GM13976 (cell line): ENCODE results near the gene NXPH1.

Experiments used
- DNase-seq: peaks from one replicate; pipeline ENCODE4 v3.0.0; 2012; ENCODE audit warnings: low spot score
- in situ Hi-C: fragments of 300-500 bp; cut with MboI; formaldehyde crosslinking; loops from one replicate; pipeline ENCODE4 v1.12.0; 2022; ENCODE audit warnings: low sequenced_read_pairs, mixed read lengths, inconsistent platforms; ENCODE audit not compliant: unreplicated experiment
- TF ChIP-seq, protein P1 (sequence below): IDR thresholded peaks from 2 replicates; pipeline ENCODE4 v1.5.1; 2012; ENCODE audit warnings: borderline replicate concordance, mild to moderate bottlenecking; ENCODE audit not compliant: insufficient read depth; ENCODE audit errors: extremely low read depth, missing control alignments, control extremely low read depth

Gene NXPH1

DNA sequence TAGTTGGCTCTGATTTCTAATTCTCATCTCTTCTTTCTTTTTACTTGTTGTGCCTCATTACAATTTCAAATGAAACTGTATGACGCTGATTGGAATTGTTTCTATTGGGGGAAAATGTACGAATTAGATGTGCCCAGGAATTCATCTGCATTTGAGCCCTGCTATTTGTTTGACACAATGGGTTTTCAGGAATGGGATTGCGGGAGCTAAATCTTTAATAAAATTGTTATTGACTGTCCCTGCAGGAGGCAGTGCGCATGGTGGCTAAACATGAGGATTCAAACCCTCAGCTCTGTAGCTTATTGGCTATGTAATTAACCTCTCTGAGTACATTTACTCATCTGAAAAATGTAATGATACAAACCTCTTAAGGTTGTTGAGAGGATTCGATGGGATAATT lies 181.6 kb downstream of the NXPH1 start:
- TF ChIP-seq, protein P1, sequence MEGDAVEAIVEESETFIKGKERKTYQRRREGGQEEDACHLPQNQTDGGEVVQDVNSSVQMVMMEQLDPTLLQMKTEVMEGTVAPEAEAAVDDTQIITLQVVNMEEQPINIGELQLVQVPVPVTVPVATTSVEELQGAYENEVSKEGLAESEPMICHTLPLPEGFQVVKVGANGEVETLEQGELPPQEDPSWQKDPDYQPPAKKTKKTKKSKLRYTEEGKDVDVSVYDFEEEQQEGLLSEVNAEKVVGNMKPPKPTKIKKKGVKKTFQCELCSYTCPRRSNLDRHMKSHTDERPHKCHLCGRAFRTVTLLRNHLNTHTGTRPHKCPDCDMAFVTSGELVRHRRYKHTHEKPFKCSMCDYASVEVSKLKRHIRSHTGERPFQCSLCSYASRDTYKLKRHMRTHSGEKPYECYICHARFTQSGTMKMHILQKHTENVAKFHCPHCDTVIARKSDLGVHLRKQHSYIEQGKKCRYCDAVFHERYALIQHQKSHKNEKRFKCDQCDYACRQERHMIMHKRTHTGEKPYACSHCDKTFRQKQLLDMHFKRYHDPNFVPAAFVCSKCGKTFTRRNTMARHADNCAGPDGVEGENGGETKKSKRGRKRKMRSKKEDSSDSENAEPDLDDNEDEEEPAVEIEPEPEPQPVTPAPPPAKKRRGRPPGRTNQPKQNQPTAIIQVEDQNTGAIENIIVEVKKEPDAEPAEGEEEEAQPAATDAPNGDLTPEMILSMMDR = no peak
- in situ Hi-C loops = no loop called here
- DNase-seq = no peak

DNA sequence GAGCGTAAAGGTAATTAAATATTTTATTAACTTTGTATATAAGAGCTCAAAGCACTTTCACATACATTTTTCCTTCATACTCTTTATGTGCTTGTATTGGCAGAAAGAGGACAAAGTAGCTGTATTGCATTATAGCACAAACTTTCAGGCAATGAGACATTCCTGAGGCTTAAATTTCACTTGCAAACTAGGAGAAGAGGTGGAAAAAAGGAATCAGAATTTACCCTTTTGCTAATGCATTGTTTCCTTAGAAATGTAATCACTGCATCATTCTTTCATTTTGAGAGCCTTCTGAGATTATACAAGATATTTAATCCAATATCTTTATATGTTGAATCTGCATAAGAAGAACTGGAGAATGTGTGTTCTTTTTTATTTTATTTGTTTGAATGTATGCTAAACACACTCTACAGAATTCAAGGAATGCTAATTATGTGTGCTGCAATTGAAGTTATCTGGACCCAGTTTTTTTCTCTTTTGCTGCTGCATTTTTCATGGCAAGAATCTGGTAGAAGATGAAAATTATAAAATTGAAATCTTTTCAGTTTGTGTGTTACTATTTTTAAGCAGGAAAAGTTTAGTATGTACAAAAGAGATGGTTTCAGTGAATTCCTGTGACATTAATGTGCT lies 185.1 kb downstream of the NXPH1 start:
- in situ Hi-C loops = no loop called here
- TF ChIP-seq, protein P1 = no peak

DNA sequence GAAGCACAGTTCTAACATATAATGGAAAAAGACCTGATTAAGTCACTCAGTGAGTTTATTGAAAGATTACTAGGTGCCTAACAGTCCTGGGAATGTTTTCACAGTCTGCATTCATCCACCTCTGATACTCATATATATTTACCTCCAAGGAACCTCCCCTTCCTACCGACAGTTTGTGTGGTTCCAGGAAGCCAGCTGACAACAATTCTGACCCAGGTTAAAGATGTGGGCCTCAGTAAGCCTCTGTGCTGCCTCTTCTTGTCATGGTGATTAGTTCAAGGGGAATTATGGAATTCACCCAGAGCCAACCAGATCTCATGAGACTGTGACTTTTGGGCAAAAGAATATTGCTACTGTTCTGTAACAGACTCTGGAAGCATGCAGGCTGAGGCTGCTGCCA lies 186.8 kb downstream of the NXPH1 start:
- in situ Hi-C loops = no loop called here
- TF ChIP-seq, protein P1 = no peak
- no peak for DNase-seq

More for the DNA sequence above, 185.1 kb downstream of the NXPH1 start:
- no peak for DNase-seq

DNA sequence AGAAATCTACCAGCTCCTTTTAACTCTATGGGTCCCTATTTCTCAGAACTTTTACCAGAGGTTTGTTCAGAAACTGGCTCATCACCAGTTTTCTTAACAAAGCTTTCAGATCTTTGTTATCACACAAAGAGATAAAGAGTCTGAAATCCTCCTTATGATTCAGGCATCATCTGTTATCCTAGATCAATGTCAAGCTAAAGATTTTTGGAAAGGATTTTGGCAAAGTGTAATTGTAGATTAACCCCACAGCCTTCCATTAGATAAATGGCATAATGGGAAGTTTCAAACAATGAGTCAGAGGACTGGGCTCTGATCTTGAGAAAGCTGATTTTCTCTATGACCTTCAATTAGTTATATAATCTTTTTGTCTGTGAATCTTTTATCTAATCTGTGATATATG lies 192.2 kb downstream of the NXPH1 start:
- TF ChIP-seq, protein P1 = no peak
- in situ Hi-C loops = no loop called here
- DNase-seq = no peak

DNA sequence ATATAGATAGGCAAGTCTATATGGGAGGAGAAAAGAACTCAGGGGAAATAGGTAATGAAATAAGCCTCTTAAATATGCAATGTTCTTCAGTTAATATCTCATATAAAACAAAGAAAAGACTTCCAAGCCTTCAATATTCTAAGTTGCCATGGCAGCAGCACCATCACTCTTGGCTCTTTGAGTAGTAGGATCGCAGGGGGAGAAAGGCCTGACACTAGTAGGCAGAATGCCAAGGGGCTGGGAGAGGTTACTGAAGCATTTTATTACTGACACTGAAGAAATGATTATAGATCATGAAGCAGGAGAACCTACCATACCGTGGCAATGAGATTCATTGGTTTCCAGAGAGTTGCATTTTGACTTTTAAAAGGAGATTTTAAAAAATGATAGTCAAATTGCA lies 193.9 kb downstream of the NXPH1 start:
- in situ Hi-C loops = no loop called here

DNA sequence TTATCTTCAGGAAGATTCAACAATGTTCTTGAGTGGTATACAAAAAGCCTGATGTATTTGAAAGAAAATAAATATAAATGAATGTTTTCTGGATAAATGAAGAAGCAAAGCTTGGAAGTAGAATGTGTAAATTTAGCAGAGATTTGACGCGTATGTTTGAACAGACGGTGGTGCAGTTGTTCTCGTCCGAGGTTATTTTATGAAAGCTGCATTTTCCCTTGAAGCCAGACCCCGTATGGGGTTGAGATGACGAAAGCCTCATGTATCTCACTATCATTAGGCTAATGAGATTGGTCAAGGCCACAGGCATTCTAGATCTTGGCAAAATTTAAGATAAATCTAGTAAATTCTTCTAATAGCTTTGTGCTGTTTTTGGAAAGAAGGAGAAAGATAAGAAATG lies 195.2 kb downstream of the NXPH1 start:
- DNase-seq = no peak
- in situ Hi-C loops = no loop called here
- TF ChIP-seq, protein P1 = no peak

More for the DNA sequence above, 193.9 kb downstream of the NXPH1 start:
- no peak for DNase-seq
- TF ChIP-seq, protein P1 = no peak
